Glutamatergic neuron (in vitro differentiated cells): ENCODE results near the gene LGI4. TPM values are rescaled to one million over a fixed set of nuclear protein-coding genes. Genes with fewer than 3 reads are reported as not detected.

Source experiments
- DNase-seq: peaks from one replicate; pipeline ENCODE4 v3.0.0; 2022
- H3K27ac Mint-ChIP-seq: one replicate; pipeline ENCODE4 v1.8.0; 2020; ENCODE audit warnings: mild to moderate bottlenecking, mixed read lengths, inconsistent platforms; ENCODE audit not compliant: unreplicated experiment
- H3K27me3 Mint-ChIP-seq: one replicate; pipeline ENCODE4 v1.8.0; 2020; ENCODE audit warnings: mild to moderate bottlenecking, moderate library complexity, mixed read lengths, inconsistent platforms; ENCODE audit not compliant: unreplicated experiment
- H3K36me3 Mint-ChIP-seq: one replicate; pipeline ENCODE4 v1.8.0; 2020; ENCODE audit warnings: mild to moderate bottlenecking, mixed read lengths, inconsistent platforms; ENCODE audit not compliant: unreplicated experiment
- H3K4me1 Mint-ChIP-seq: one replicate; pipeline ENCODE4 v1.8.0; 2020; ENCODE audit warnings: mild to moderate bottlenecking, low read depth, mixed read lengths, inconsistent platforms; ENCODE audit not compliant: unreplicated experiment
- H3K4me3 Mint-ChIP-seq: one replicate; pipeline ENCODE4 v1.8.0; 2020; ENCODE audit warnings: mild to moderate bottlenecking, mixed read lengths, inconsistent platforms; ENCODE audit not compliant: unreplicated experiment
- H3K9me3 Mint-ChIP-seq: one replicate; pipeline ENCODE4 v1.8.0; 2020; ENCODE audit warnings: mild to moderate bottlenecking, moderate library complexity, mixed read lengths, inconsistent platforms; ENCODE audit not compliant: unreplicated experiment
- total RNA-seq: library from RNA; stranded (reverse); fragmentation: NEBNext Ultra II Directional; extraction: Animal tissue kit (Norgen Biotek cat#: 25700); gene quantifications from one replicate; pipeline ENCODE4 v1.2.1, GENCODE V29; 2021; ENCODE audit not compliant: unreplicated experiment
- TF ChIP-seq, protein P1 (sequence below): fragments of 200-600 bp; sonication (generic); IDR thresholded peaks from one replicate; pipeline ENCODE4 v1.5.0; 2021; ENCODE audit not compliant: partially characterized antibody, unreplicated experiment

LGI4 gene
- total RNA-seq, 1 donor from 2014 or later = 14.4 TPM

DNA sequence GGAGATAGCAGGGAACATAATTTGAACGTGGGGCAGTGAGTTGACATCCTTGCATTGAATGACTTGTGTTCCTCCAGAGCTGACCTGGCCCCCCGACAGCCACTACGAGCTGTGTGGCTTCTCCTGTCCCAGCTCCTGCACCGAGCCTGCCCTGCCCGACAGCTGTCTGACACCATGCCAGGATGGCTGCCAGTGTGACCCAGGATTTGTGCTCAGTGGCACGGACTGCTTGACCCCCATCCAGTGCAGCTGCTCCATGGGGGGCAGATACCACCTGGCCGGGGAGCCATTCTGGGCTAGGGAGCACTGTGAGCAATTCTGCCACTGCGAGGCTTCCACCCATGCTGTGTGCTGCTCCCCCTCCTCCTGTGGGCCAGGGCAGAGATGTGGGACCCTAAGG lies 48.4 kb downstream of the LGI4 start:
- no peaks in the 10 kb centered on the region for H3K36me3 Mint-ChIP-seq

DNA sequence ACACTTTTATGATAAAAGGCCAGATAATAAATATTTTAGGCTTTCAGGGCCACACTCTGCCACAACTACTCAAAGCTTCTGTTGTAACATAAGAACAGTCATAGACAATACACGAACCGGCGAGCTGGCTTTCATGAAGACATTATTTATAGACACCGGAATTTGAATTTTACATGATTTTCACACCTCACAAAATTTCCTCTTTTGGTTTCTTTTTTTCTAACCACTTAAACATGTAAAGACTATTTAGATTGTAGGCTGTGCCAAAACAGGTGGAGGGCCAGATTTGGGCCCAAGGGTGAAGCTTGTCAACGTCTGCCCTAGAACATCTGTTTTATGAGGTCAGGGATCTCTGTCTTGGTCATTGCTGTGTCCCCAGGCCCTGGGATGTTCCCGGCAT lies 48.9 kb downstream of the LGI4 start:
- no peak overlapping the region for H3K4me3 Mint-ChIP-seq
- DNase-seq = no peak
- no peaks in the 10 kb centered on the region for H3K36me3 Mint-ChIP-seq
- H3K27me3 Mint-ChIP-seq = peaks cover 17% of the 10 kb centered on the region
- H3K9me3 Mint-ChIP-seq = peaks cover 13% of the 10 kb centered on the region
- H3K4me1 Mint-ChIP-seq = peaks cover 15% of the 10 kb centered on the region
- no peak overlapping the region for H3K27ac Mint-ChIP-seq
- TF ChIP-seq, protein P1, sequence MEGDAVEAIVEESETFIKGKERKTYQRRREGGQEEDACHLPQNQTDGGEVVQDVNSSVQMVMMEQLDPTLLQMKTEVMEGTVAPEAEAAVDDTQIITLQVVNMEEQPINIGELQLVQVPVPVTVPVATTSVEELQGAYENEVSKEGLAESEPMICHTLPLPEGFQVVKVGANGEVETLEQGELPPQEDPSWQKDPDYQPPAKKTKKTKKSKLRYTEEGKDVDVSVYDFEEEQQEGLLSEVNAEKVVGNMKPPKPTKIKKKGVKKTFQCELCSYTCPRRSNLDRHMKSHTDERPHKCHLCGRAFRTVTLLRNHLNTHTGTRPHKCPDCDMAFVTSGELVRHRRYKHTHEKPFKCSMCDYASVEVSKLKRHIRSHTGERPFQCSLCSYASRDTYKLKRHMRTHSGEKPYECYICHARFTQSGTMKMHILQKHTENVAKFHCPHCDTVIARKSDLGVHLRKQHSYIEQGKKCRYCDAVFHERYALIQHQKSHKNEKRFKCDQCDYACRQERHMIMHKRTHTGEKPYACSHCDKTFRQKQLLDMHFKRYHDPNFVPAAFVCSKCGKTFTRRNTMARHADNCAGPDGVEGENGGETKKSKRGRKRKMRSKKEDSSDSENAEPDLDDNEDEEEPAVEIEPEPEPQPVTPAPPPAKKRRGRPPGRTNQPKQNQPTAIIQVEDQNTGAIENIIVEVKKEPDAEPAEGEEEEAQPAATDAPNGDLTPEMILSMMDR = no peak

More for the DNA sequence above, 48.4 kb downstream of the LGI4 start:
- TF ChIP-seq, protein P1 = no peak
- Mint-ChIP-seq H3K27me3 (peaks cover 17% of the 10 kb centered on the region), H3K27ac (no peak overlapping the region), H3K4me3 (no peak overlapping the region), H3K9me3 (peaks cover 13% of the 10 kb centered on the region), H3K4me1 (peaks cover 15% of the 10 kb centered on the region)
- no peak for DNase-seq

DNA sequence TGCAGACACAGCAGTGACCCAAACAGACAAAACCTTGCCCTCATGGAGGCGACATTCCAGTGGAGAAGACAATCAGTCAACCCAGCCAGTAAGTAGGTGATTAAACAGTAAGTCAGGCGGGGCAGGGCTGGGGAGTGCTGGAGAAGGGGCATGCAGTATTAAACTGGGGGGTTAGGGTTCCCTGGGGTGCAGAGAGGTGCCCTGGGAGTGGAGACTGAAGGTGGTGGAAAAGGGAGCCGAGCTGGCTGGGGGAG lies 50.4 kb downstream of the LGI4 start:
- H3K36me3 Mint-ChIP-seq = no peaks in the 10 kb centered on the region
- no peak overlapping the region for H3K4me3 Mint-ChIP-seq
- peaks cover 11% of the 10 kb centered on the region for H3K4me1 Mint-ChIP-seq
- peaks cover 17% of the 10 kb centered on the region for H3K27me3 Mint-ChIP-seq
- no peak for DNase-seq
- H3K27ac Mint-ChIP-seq = no peak overlapping the region
- TF ChIP-seq, protein P1 = no peak
- peaks cover 13% of the 10 kb centered on the region for H3K9me3 Mint-ChIP-seq

DNA sequence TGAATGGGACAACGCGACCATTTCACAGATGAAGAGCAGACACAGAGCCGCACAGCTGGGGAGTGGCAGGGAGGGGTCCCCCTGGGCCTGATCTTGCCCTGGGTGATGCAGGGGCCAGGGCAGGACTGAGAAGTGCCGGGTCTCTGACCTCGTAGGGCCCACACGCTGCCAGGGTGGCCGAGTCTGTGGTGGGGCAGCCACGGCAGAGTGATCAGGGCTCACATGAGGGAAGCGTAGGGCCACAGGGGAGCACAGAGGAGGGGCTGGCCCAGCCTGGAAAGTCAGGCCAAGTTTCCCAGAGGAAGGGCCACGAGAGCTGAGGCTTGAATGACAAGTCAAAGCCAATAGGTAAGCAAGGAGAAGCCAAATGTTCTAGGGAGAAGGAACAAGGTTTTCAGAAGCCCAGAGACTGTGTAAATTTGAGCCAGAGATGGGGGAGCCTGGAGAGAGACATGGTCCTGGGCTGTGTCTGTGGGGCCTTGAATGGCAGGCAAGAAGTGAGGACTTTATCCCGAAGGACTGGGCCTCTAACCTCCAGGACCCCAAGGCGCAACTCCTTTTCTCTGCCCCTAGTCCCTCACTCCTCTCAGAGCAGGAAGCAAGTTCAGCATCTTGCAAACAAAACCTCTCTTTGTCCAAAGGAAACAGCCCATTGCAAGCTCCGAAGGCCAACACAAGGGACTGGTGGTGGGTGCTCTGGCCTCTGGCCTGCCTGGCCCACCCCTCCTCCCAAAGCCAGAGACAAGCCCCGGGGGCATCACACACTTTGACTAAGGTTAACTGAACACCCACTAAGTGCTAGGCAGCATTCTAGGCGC lies 51.0 kb downstream of the LGI4 start:
- H3K4me1 Mint-ChIP-seq = peaks cover 12% of the 10 kb centered on the region
- TF ChIP-seq, protein P1 = no peak
- peaks cover 13% of the 10 kb centered on the region for H3K9me3 Mint-ChIP-seq
- no peak for DNase-seq
- no peaks in the 10 kb centered on the region for H3K36me3 Mint-ChIP-seq
- H3K4me3 Mint-ChIP-seq = no peak overlapping the region
- H3K27ac Mint-ChIP-seq = no peak overlapping the region
- peaks cover 21% of the 10 kb centered on the region for H3K27me3 Mint-ChIP-seq

DNA sequence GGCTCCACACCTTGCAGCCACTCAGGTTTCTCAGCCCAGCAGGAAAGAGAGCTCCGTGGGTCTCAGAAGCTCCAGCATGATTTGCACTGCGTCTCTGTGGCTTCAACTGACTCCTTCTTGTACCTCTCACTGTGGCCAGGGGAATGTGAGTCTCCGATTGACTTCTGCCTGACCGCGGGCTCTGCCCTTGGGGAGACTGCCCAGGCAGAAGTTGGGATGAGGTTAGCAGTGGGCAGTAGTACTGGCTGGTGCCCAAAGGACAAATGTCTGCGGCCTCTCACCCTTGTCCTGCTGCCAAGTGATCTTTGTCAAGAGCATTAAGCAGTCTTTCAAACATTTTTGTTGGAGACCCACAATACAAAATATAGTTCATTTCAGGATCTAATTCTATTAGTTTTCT lies 53.7 kb downstream of the LGI4 start:
- no peak overlapping the region for H3K4me3 Mint-ChIP-seq
- TF ChIP-seq, protein P1 = no peak
- H3K4me1 Mint-ChIP-seq = peaks cover 18% of the 10 kb centered on the region
- no peak overlapping the region for H3K27ac Mint-ChIP-seq
- peaks cover 25% of the 10 kb centered on the region for H3K27me3 Mint-ChIP-seq
- no peak for DNase-seq
- H3K36me3 Mint-ChIP-seq = no peaks in the 10 kb centered on the region
- H3K9me3 Mint-ChIP-seq = peaks cover 15% of the 10 kb centered on the region
